ENCODE data around the gene RP9.

- no peak for TF ChIP-seq CTCF (IDR thresholded peaks at IDR 0.05)
- TF ChIP-seq POLR2A (IDR thresholded peaks at IDR 0.05) = no peak
Measured at GRCh38 chr7:33130184-33130583, 21.0 kb upstream of the RP9 start.

Measured in lower leg skin (tissue), 3 donors.